GM21360 (cell line): ENCODE results near the gene RTN4RL1.
A peak's percentile ranks its signal among the peaks of the same experiment; 100 is the strongest.

ENCODE experiments used
- ATAC-seq: cut with Tn5 transposase; IDR thresholded peaks from one replicate; pipeline ENCODE4 v1.9.1; 2021; ENCODE audit warnings: mild to moderate bottlenecking, moderate library complexity; ENCODE audit not compliant: unreplicated experiment

The RTN4RL1 gene

GRCh38 chr17:2048805-2049204, 23.7 kb upstream of the RTN4RL1 start:
- no peak for ATAC-seq

GRCh38 chr17:2047590-2047989, 22.5 kb upstream of the RTN4RL1 start:
- ATAC-seq: no peak

GRCh38 chr17:2044263-2044894, 19.2 kb upstream of the RTN4RL1 start:
- no peak for ATAC-seq

- ATAC-seq: no peak
Measured at GRCh38 chr17:2043785-2044184, 18.7 kb upstream of the RTN4RL1 start.

- no peak for ATAC-seq
Measured at GRCh38 chr17:2042933-2043332, 17.8 kb upstream of the RTN4RL1 start.

GRCh38 chr17:2042390-2042847, 17.3 kb upstream of the RTN4RL1 start:
- ATAC-seq: no peak

- ATAC-seq: peak; percentile 87
Measured at GRCh38 chr17:2041561-2042389, 16.6 kb upstream of the RTN4RL1 start, which contains the start of gene OVCA2. TSS of gene OVCA2 (plus strand) at chr17:2042022. CDS start at chr17:2042048, 26 bp downstream.

- ATAC-seq: no peak
Measured at GRCh38 chr17:2040942-2041560, 15.9 kb upstream of the RTN4RL1 start.

GRCh38 chr17:2040219-2040827, 15.2 kb upstream of the RTN4RL1 start:
- ATAC-seq: no peak

GRCh38 chr17:2037155-2037554, 12.0 kb upstream of the RTN4RL1 start:
- ATAC-seq: no peak

- no peak for ATAC-seq
Measured at GRCh38 chr17:2035541-2036488, 10.7 kb upstream of the RTN4RL1 start.

- ATAC-seq: no peak
Measured at GRCh38 chr17:2034806-2035540, 9.8 kb upstream of the RTN4RL1 start.

GRCh38 chr17:2034157-2034556, 9.0 kb upstream of the RTN4RL1 start:
- ATAC-seq: no peak

GRCh38 chr17:2033153-2033552, 8.0 kb upstream of the RTN4RL1 start:
- no peak for ATAC-seq

- no peak for ATAC-seq
Measured at GRCh38 chr17:2030779-2031163, 5.6 kb upstream of the RTN4RL1 start.

- peak; percentile 55 for ATAC-seq
Measured at GRCh38 chr17:2029911-2030778, 5.0 kb upstream of the RTN4RL1 start, which contains the start of gene DPH1. TSS of gene DPH1 (plus strand) at chr17:2030153. CDS start at chr17:2030170, 17 bp downstream.

GRCh38 chr17:2028737-2029136, 3.6 kb upstream of the RTN4RL1 start:
- no peak for ATAC-seq

GRCh38 chr17:2028234-2028614, 3.1 kb upstream of the RTN4RL1 start:
- no peak for ATAC-seq
